Ishikawa (cell line): ENCODE measurements around the gene JUNB.

Experiments
- CEBPB ChIP-seq: IDR thresholded peaks from 2 replicates; pipeline ENCODE4 v1.6.1; 2012
- CREB1 ChIP-seq: IDR thresholded peaks from 2 replicates; pipeline ENCODE4 v1.6.1; 2012; ENCODE audit warnings: low read depth
- EGR1 ChIP-seq: IDR thresholded peaks from 2 replicates; pipeline ENCODE4 v1.6.1; 2012
- EP300 ChIP-seq: IDR thresholded peaks from 2 replicates; pipeline ENCODE4 v1.6.1; 2012; ENCODE audit warnings: borderline replicate concordance
- FOXM1 ChIP-seq: IDR thresholded peaks from 2 replicates; pipeline ENCODE4 v1.6.1; 2012; ENCODE audit warnings: low read depth, borderline replicate concordance
- MAX ChIP-seq: IDR thresholded peaks from 2 replicates; pipeline ENCODE4 v1.6.1; 2012
- NFIC ChIP-seq: IDR thresholded peaks from 2 replicates; pipeline ENCODE4 v1.6.1; 2012
- RAD21 ChIP-seq: IDR thresholded peaks from 2 replicates; pipeline ENCODE4 v1.6.1; 2012; ENCODE audit warnings: low read depth
- TAF1 ChIP-seq: IDR thresholded peaks from 2 replicates; pipeline ENCODE4 v1.6.1; 2012; ENCODE audit warnings: low read depth, mild to moderate bottlenecking
- TCF12 ChIP-seq: IDR thresholded peaks from 2 replicates; pipeline ENCODE4 v1.6.1; 2012; ENCODE audit warnings: low read depth
- TEAD4 ChIP-seq: IDR thresholded peaks from 2 replicates; pipeline ENCODE4 v1.6.1; 2012
- YY1 ChIP-seq: IDR thresholded peaks from 2 replicates; pipeline ENCODE4 v1.6.1; 2012; ENCODE audit warnings: low read depth
- ZBTB7A ChIP-seq: IDR thresholded peaks from 2 replicates; pipeline ENCODE4 v1.6.1; 2012; ENCODE audit warnings: low read depth
- TF ChIP-seq, protein P1 (sequence below): IDR thresholded peaks from 2 replicates; pipeline ENCODE4 v1.6.1; 2012; ENCODE audit warnings: low read depth, mild to moderate bottlenecking
- TF ChIP-seq, protein P2 (sequence below): IDR thresholded peaks from 2 replicates; pipeline ENCODE4 v1.6.1; 2012

The JUNB gene

DNA sequence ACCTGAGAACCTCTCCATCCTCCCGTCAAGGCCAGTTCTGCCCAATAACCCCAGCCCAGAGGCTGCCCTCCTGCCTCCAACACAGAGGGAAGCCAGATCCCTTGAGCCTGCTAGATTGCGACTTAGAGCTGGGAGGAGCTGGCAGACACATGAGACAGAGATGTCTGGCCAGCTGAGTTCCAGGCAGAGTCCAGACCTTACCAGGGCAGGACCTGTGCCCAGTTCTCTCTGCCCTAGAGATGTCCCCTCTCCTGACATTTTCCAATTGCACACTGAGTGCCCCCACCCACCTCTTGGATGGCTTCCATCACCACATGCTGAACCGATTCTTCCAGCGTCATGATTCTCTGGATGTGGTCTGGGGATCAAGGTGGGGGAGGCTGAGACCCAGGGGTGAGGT lies 19.0 kb upstream of the JUNB start:
- TF ChIP-seq CEBPB (no peak), TAF1 (no peak), EP300 (no peak), ZBTB7A (no peak), NFIC (no peak), TCF12 (no peak), YY1 (no peak), RAD21 (no peak), TEAD4 (no peak), CREB1 (no peak), MAX (no peak), EGR1 (no peak), FOXM1 (no peak)
- TF ChIP-seq, protein P1, sequence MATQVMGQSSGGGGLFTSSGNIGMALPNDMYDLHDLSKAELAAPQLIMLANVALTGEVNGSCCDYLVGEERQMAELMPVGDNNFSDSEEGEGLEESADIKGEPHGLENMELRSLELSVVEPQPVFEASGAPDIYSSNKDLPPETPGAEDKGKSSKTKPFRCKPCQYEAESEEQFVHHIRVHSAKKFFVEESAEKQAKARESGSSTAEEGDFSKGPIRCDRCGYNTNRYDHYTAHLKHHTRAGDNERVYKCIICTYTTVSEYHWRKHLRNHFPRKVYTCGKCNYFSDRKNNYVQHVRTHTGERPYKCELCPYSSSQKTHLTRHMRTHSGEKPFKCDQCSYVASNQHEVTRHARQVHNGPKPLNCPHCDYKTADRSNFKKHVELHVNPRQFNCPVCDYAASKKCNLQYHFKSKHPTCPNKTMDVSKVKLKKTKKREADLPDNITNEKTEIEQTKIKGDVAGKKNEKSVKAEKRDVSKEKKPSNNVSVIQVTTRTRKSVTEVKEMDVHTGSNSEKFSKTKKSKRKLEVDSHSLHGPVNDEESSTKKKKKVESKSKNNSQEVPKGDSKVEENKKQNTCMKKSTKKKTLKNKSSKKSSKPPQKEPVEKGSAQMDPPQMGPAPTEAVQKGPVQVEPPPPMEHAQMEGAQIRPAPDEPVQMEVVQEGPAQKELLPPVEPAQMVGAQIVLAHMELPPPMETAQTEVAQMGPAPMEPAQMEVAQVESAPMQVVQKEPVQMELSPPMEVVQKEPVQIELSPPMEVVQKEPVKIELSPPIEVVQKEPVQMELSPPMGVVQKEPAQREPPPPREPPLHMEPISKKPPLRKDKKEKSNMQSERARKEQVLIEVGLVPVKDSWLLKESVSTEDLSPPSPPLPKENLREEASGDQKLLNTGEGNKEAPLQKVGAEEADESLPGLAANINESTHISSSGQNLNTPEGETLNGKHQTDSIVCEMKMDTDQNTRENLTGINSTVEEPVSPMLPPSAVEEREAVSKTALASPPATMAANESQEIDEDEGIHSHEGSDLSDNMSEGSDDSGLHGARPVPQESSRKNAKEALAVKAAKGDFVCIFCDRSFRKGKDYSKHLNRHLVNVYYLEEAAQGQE: no peak
- TF ChIP-seq, protein P2, sequence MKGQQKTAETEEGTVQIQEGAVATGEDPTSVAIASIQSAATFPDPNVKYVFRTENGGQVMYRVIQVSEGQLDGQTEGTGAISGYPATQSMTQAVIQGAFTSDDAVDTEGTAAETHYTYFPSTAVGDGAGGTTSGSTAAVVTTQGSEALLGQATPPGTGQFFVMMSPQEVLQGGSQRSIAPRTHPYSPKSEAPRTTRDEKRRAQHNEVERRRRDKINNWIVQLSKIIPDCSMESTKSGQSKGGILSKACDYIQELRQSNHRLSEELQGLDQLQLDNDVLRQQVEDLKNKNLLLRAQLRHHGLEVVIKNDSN: no peak

GRCh38 chr19:12773571-12773970 lies 17.7 kb upstream of the JUNB start:
- TF ChIP-seq TCF12 (no peak), CREB1 (no peak), NFIC (no peak), FOXM1 (no peak), MAX (no peak), CEBPB (no peak), RAD21 (no peak), TAF1 (no peak), ZBTB7A (no peak), TEAD4 (no peak), EP300 (no peak), EGR1 (no peak), YY1 (no peak)
- TF ChIP-seq, protein P2: no peak
- TF ChIP-seq, protein P1: no peak

DNA sequence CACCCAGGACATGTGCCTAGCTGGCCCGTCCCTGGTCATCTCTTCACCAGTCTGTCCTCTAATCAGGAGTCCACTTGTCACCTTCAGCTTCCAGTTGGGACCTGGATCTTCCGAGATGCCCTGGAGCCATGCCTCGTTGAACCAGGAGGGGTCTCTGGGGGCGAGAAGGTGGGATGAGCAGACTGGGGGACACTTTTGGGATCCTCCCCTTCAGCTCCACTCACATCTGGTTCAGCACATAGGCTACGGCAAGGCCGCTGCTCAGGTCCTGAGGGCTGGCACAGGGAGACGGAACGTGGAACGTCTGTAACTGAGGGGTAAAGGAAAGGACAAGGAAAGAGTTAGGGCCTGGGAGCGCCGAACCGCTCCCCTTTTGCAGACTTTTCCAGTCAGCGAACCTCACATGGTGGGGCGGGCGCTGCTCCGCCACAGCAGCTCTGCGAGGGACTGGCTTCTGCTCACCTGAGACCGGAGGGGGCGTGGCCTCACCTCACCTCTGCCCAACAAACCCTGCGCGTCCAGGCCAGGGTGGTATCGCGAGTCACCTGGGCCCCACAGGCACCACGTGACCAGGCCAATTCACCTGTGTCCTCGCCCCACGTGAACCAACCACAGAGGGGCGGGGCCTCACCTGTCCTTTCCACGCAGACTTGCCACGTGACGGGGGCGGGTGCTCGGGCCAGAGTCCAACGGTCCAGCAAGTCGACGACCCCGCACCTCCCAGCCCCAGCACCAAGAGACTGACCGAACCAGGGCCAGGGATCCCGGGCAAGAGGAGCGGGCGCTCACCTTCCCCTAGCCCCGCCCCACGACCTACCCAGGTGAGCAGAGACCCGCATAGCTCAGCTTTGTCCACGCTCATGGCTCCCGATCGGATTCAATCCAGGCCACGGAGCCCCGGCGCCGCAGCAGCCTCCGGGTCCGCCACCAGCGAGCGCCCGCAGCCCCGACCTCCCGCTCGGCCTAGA lies 16.4 kb upstream of the JUNB start, which contains the start of gene HOOK2:
TSS of gene HOOK2 (minus strand) at position 965 of the 968 bp plus-strand sequence. CDS start at position 862, 103 bp downstream.
- TF ChIP-seq TCF12 (no peak; the same call in 1 of the 2 replicates), YY1 (peak; percentile 69), CREB1 (no peak), EGR1 (no peak), MAX (peak; percentile 95), ZBTB7A (no peak; the same call in 1 of the 2 replicates), EP300 (0 out of 2 replicates have a peak, but pooled peaks have one; percentile 5), TEAD4 (peak; percentile 2; the same call in 1 of the 2 replicates), FOXM1 (no peak), CEBPB (no peak), TAF1 (no peak; the same call in 1 of the 2 replicates), NFIC (0 out of 2 replicates have a peak, but pooled peaks have one; percentile 24), RAD21 (no peak)
- TF ChIP-seq, protein P1: no peak
- TF ChIP-seq, protein P2: peak; percentile 100
